Testis (tissue), 2 donors: Measurements from ENCODE around the gene OPRM1.

ENCODE experiments used
- POLR2A ChIP-seq: fragments of 450-650 bp; IDR thresholded peaks from one replicate; pipeline ENCODE4 v1.6.1; 2017; ENCODE audit warnings: antibody characterized with exemption, mild to moderate bottlenecking, moderate library complexity
- TF ChIP-seq, protein P1 (sequence below), 3 experiments: fragments of 450-650 bp in 2 of 3; fragments of 200-600 bp in 1 of 3; sonication (generic) in 1 of 3; IDR thresholded peaks; one replicate each; pipeline ENCODE4 v1.5.1; 2016 to 2019; ENCODE audit warnings: antibody characterized with exemption in 3 of 3, mild to moderate bottlenecking in 2 of 3, moderate library complexity in 1 of 3

DNA sequence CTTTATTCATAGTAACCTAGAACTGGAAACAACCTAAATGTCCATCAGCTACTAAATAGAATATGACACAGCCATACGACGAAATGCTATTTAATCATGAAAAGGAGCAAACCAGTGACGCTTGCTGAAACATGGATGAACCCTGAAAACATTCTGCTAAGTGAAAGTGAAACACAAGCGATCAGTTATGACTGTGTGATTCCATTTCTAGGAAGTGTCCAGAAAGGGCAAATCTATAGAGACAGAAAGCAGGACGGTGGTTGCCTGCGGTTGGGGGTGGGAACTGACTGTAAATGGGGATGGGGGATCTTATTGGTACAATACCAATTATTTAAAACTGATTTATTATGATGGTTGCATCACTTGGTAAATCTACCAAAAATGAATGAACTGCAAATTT lies 190.7 kb downstream of the OPRM1 start:
- TF ChIP-seq, protein P1, sequence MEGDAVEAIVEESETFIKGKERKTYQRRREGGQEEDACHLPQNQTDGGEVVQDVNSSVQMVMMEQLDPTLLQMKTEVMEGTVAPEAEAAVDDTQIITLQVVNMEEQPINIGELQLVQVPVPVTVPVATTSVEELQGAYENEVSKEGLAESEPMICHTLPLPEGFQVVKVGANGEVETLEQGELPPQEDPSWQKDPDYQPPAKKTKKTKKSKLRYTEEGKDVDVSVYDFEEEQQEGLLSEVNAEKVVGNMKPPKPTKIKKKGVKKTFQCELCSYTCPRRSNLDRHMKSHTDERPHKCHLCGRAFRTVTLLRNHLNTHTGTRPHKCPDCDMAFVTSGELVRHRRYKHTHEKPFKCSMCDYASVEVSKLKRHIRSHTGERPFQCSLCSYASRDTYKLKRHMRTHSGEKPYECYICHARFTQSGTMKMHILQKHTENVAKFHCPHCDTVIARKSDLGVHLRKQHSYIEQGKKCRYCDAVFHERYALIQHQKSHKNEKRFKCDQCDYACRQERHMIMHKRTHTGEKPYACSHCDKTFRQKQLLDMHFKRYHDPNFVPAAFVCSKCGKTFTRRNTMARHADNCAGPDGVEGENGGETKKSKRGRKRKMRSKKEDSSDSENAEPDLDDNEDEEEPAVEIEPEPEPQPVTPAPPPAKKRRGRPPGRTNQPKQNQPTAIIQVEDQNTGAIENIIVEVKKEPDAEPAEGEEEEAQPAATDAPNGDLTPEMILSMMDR (IDR thresholded peaks at IDR 0.05), result no peak
- no peak for TF ChIP-seq POLR2A
